GM12874 (cell line): ENCODE data around the gene NKIRAS1.

Source experiments
- CTCF ChIP-seq: IDR thresholded peaks from 2 replicates; pipeline ENCODE4 v1.5.1; 2011; ENCODE audit warnings: low read depth, mild to moderate bottlenecking, control low read depth, low read length, moderate library complexity; ENCODE audit not compliant: insufficient read depth

The NKIRAS1 gene

GRCh38 chr3:23859839-23860382 lies 56.9 kb downstream of the NKIRAS1 start:
- TF ChIP-seq CTCF = no peak

- no peak for TF ChIP-seq CTCF
These were observed 57.6 kb downstream of the NKIRAS1 start for GRCh38 chr3:23859012-23859743.

- TF ChIP-seq CTCF = no peak
These were observed 60.5 kb downstream of the NKIRAS1 start for GRCh38 chr3:23856286-23856685.

GRCh38 chr3:23845326-23846216 lies 71.2 kb downstream of the NKIRAS1 start:
- TF ChIP-seq CTCF = no peak

- no peak for TF ChIP-seq CTCF
These were observed 72.9 kb downstream of the NKIRAS1 start for GRCh38 chr3:23843869-23844268.
